Hematopoietic multipotent progenitor cell treated with erythropoietin and hydrocortisone succinate and interleukin-3 and kit ligand, for 6 days (in vitro differentiated cells): ENCODE data around the gene KIF6.
"Not testable (repeated sequence)": the region's sequence is repeated elsewhere in the genome, so short reads cannot be mapped to it uniquely, and the experiment has no call there.

Source experiments
- DNase-seq: peaks from one replicate; pipeline ENCODE4 v3.0.0-alpha.2; 2015

Gene KIF6

DNA sequence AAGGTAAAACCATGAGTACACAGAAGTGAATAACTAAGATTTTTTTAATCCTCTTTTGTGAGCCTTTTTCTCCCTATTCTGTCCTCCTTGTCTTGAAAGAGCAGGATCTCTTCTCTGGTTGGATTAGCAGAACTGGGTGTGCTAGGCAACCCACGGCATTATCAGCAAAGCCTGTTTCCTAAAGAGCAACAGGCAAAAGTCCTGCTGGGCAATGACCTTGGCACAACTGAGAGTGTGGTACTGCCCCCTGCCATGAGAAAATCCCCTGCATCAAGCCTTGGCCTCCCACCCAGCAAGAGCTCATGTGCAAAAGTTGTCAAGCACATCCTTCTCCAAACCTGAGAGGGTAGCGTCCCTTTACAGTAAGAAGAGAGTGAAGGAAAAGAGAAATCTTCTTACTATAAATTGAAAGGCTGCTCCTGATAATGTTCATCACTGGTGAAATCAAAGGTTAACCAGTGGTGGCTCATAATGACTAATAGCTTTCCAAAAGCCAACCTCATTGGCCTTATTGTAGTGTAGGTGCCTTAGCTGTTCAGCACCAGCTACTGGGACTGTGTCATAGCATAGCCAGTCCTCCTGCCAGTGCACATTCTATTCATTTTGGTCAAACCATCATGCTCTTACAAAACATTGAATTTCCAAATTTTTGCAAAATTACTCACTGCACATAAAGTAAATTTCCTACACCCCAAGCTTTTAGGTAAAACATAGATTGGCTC is 17.1 kb downstream of the KIF6 start:
- no peak for DNase-seq

DNA sequence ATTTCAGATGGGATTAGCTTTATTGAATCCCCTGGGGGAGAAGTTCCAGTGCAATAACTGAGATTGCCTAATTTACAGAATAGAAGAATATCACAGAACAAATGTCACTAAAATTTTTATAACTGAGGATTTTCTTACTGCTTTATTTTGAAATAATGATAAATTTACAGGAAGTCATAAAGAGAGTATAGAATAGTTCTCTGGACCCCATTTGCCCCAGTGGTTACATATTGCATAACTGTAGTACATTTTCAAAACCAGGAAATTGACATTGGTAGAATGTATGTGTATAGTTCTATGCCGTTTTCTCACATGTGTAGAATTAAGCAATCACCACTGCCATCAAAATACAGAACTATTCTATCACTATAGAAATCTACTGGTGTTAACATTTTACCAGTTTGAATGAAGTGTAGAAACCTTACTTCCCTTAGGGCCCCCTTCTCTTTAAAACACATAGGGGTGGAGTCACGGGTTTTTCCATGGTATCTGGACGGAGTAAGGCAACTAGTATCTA is 18.3 kb downstream of the KIF6 start:
- DNase-seq = peak; percentile 41

DNA sequence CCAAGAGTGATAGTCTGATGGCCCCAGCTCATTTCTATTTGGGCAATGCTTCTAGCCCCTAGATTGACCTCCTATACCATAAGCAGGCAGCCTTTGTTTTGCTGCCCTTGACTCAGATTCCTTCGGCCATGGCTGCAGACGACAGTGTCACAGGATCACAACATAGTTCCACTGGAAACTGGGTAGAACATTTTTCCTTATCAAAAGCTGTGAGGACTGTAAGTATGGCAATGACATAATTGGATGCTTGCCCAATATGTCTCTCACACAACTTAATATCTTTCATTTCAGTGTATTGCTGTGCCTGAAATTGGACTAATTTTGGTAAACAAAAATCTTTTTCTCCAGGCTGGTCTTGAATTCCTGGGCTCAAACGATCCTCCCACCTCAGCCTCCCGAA is 22.9 kb downstream of the KIF6 start:
- DNase-seq = no peak

DNA sequence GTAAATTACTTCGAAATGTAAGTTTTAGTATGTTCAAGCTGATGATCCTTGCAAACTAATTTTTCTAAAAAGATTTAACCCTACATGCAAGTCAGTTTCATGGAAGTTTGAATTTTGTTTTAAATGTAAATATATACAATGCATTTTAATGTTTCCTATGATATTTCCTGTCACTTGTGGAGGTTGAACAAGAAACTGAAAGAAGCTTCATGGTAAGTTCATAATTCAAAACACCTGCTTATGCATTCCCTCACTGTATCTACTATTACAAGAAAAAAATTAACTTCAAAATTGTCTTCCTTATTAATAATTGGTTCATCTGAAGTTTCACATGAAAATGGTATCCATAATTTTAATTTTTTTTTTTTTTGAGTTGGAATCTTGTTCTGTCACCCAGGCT is 24.8 kb downstream of the KIF6 start:
- DNase-seq = no peak

DNA sequence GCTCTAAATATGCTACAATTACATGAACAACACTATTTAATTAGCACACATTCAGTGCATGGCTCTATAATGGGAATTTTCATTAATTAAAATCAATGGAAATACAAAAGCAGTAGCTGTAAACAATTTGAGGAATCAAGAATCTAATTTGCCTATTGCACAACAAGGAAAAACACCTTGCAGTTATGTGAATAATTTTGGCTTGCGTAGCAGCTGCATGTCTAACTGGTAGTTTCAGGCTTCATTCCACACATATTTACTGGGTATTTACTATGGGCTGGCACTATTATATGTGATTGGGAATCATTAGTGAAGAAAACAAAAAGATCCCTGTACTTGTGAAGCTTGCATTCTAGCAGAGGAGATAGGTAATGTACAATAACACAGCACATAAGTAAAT is 26.4 kb downstream of the KIF6 start:
- no peak for DNase-seq

DNA sequence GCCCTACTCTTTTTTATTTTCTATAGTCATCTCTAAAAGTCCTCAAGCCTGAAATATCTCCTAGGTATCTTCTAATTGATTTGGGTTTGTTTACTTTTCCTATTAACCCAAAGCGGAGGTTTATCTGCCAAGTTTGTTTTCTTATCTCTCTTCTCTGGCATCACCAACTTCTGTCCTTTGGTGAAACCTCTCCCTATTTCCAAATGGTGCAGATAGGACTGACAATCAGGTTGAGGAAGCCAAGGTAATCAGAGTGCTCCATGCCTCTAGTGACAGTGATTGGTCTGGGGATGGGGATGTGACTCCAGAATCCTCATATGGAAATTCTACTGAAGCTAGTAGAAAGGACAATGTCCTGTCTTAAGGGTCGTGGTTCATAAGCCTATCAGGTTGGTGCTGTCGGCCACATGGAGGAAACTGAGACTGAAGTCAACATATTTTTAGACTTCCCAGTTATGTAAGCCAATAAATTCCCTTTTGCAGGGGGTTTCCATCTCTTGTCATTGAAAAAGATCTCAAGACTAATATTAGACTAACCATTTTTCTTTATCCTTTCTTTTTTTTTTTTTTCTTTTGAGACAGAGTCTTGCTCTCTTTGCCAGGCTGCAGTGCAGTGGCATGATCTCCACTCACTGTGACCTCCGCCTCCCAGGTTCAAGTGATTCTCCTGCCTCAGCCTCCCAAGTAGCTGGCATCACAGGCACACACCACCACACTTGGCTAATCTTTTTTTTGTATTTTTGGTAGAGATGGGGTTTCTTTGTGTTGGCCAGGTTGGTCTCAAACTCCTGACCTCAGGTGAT is 28.0 kb downstream of the KIF6 start:
- DNase-seq = no peak

DNA sequence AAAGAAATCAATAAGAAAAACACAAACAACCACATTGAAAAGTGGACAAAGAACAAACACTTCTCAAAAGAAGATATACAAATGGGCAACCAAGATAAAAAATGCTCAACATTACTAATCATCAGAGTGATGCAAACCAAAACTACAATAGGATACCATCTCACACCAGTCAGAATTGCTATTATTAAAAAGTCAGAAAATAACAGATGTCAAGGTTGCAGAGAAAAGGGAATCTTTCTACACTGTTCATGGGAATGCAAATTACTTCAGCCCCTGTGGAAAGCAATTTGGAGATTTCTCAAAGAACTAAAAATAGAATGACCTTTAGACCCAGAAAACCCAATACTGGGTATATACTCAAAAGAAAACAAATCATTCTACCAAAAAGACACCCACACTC is 29.8 kb downstream of the KIF6 start:
- no peak for DNase-seq

DNA sequence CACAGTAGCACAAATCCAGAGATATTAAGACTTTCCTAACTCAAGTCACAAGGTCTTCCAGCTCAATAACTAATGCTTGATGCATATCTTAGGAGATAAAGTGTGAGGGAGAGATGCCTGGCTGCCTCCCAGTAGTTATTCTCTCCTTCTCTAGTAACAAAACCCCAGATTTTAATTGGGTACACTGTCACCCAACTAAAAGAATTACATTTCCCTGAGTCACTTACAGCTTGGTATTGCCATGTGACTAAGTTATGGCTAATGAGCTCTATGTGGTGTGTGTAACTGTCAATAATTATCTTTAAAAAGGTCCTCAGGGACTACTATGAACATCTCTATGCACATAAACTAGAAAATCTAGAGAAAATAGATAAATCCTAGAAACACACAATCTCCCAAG is 32.0 kb downstream of the KIF6 start:
- DNase-seq = no peak

DNA sequence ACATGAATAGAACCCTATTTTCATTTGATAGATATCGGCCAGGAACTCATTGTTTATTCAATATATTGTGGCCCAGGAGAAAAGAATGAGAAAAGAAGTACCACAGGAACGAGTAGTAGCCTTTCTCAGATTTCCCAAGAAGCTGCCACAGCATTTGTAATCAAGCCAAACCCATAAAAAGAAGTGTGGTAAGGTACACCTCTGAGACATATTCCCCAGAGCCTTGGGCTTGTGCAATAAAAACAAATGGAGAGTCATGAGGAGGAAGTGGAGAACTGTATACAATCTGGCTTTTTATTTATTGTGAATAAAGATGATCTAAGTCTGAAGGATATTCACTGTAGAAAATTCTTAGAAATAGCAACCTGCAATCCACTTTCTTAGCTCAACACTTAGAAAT is 36.7 kb downstream of the KIF6 start:
- DNase-seq = peak; percentile 9

DNA sequence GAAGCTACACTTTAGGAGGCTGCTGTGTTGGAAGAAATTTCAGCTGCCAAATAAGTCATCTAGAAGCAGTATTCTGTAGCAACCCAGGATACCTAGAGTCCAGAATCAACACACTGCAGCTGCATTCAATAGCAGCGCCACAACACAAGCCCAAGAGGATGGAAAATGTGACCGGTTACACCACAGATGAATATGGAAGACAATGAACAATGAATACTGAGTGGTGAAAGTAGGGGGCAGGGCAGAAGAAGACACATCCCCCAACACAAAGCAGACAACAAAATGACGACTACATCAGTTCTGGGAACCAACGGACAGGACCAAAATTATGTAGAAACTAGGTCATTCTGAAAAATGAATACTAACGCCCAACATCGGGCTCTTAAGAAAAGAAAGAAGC is 38.2 kb downstream of the KIF6 start:
- DNase-seq = no peak

DNA sequence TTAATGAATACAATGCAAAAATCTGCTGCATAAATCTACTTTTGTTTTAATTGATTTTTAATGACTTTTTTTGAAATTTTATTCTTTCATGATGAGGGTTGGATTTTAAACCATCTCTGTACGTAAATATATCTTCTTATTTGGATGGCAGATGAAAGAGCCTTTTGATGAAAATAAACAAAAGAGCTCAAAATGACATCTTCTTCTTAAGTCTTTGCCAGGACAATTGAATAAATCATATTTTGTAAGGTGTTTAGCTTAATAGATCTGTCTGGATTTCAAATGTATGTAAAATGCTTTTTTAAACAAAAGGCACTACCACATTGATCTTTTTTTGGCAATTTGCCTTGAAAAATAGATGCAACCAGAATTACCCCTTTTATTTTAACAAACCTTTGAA is 39.3 kb downstream of the KIF6 start:
- DNase-seq = no peak

DNA sequence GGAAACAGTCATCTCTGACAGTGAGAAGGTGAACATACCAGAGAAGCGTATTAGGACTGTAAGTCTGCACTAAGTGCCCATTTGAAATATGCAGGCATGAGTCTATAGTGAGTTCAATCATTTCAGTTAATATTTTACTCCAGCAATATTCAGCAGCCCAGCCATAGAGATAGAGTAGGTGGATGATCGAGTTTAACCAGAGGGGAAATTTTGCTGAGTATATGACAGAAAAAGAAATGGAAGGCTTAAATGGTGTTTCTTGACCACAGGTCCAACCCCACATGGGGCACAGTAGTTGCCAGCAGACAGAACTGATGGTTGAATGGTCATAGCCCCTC is 39.8 kb downstream of the KIF6 start:
- no peak for DNase-seq

DNA sequence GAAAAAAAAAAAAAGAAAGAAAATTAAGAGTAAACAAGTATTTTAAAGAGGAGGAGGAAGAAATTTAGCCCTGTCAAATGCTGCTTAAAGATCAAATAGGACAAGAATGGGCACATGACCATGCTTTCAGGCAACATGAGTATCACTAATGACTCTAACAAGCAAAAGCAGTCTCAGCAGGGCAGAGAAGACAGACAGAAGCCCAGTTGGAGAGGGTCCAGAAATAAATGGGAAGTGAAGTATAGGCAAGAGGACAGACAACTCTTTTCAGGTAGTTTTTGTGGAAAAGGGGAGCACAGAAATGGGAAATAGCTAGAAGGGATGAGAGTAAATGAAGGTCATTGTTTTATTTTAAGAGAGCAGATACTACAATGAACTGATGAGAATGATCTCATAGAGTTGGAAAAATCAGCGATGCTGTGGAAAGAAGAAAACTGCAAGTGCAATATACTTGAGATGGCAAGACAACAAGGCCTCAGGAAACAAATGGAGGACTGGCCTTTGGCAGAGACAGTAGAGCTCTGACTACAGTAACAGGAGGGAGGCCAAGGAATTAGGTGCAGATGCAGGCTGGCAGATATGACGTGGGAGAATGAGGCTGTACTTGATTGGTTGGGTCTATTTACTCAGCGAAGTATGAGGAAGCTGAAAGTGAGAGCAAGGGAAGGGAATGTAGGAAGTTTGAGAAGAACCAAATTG is 40.3 kb downstream of the KIF6 start:
- no peak for DNase-seq

DNA sequence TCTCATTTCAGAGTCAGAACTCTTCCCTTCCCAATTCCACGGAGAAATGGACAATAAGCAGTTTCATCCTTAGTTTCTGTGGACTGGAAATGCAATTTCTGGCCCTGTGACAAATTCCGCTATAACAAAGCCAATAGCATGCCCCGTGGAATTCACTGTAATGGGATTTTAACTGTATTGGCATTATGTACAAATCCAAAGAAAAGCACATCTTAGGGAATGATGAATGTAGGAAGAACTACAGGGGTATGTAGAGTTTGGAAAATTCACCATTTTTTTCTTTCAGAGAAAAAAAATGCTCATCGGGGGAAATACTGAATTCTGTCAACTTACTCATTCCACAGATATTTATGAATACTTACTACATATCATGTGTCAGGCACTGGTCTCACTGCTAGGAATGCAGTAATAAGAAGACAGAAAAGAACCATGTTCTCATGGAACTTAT is 43.5 kb downstream of the KIF6 start:
- DNase-seq = no peak

DNA sequence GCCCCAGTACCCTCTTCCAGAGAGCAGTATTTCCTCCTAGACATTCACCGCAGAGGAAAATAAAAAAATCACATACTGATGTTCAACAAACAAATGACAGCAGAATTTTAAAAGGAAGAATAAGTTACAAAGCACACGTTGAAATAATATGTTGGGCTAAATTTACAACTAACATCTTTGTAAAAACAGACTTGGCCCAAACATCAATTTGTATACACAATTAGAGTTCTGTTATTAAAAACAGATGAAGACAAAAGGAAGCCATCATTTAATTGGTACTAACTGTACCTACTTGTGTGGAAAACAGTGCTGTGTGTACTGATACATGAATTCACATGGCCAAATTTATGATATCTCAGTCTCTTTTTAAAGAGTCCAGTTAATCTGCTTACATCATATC is 46.3 kb downstream of the KIF6 start:
- no peak for DNase-seq

DNA sequence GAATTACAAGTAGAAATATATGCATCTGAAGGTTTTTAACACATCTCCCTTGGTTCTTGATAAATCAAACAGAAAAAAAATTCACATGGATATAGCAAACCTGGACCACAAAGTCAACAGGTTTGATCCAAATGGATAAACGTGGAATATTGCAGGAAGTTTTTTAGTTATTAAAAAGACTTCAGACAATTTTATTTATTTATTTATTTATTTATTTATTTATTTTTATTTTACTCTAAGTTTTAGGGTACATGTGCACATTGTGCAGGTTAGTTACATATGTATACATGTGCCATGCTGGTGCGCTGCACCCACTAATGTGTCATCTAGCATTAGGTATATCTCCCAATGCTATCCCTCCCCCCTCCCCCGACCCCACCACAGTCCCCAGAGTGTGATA is 47.9 kb downstream of the KIF6 start:
- DNase-seq = not testable (repeated sequence)

DNA sequence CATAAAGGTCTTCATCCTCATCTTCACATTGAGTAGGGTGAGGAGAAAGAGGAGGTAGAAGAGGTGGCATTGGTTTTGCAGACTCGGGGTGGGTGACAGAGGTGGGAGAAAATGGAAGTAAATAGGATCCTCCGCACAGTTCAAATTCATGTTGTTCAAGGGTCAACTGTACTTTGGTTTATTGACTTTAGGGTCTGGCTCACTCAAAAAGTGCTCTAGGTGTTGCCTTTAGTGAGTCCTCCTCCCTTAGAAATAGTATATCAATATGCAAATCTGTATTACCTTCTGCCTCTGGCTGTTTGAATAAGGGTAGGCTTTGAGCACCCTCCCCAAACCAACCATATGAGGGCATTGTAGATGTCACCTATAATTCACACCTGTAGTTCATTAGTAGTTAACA is 54.7 kb downstream of the KIF6 start:
- DNase-seq = no peak

DNA sequence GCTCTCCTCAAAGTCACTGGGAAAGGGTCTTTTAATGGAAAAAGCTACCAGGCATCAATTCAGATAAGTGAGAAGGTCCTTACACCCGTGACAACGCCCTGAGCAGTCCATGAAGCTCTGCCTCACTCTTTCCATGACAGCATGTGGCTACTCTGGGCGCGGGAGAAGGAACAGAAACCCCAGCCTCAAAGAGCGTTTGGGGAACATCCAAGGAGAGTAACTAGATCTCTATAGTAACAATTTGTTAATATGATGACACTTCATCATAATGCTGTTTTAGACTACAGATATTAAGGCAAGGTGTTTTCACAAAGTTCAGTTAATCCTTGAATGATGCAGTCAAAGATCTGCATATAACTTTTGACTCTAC is 55.2 kb downstream of the KIF6 start:
- no peak for DNase-seq

DNA sequence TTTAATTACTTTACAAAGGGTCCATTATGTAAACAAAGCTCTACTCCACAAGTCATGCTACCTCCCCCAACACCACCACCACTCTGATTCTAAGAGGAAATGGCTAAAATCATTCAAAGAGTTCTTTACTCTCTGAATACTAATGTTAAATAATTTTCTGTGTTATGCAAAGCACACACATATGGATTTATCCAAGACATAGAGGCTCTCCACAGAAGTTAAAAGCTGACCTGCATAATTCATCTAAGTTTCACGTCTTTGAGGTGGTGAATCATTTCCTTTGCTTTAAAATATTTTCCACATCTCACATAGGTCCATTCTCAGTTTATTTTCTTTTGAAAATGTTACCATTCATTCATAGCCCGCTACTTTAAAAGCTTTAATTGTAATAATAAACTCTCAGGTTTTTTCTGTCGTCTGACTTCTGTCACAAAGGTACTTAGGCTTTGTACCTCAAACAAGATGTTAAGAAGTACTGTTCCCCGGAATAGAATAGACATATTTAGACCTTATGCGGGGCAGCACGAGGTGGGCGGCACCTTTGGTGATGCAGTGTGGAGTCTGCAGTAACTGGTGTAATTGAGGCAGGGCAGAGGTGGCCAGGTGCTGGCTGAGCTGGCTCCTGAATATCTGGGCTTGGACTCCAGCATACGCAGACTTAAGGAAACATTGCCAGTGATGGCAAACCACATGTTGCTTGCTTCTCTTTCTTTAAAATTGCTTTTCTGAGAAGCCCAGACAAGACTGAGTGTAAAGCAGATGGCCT is 55.8 kb downstream of the KIF6 start:
- no peak for DNase-seq

DNA sequence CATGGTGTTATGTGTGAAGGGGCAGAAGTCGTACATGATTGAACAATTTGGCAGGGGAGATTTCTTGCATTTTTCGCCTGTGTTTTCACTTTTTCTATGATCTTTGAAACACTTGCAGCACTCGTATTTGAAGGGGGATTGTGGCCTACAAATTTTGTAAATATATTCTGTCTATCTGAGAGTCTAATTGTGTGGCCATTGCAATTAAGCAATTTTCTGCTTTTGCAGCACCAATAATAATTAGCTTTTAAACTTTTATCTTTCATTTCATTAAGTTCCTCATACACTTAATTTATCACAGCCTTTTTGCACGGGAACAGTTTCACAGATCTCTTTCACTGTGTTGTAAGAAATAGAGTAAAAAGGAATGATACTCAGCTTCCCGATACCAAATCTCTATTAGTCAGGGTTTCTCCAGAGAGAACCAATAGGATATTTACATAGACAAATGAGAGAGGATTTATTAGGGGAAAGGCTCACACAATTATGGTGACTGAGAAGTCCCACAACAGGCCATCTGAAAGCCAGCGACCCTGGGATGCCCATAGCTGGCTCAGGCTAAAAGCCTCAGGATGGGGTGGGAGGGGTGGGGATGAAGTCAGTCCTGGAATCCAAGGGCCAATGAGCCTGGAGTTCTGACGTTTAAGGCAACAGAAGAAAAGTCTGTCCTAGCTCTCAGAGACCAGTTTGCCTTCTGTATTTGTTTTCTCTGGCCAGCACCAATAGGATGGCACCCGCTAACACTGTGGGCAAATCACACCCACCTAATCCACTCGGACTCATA is 58.3 kb downstream of the KIF6 start:
- no peak for DNase-seq

DNA sequence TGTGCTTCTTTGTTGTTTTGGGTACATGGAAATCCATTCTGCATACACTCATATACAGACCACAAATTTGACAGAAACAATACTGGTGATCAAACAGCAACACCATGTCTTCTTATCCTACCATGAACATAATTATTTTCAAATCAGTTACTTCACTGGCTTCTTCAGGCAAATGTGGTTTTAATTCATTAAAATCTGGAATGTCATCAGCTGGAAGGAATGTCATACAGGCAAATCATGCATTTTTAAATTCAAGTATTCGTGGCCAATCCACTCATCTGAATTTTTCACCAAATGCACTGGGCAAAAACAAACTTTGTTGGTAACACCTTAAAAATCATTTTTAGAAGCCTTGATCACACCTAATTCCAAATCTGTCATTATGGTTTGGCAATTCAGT is 59.3 kb downstream of the KIF6 start:
- no peak for DNase-seq

DNA sequence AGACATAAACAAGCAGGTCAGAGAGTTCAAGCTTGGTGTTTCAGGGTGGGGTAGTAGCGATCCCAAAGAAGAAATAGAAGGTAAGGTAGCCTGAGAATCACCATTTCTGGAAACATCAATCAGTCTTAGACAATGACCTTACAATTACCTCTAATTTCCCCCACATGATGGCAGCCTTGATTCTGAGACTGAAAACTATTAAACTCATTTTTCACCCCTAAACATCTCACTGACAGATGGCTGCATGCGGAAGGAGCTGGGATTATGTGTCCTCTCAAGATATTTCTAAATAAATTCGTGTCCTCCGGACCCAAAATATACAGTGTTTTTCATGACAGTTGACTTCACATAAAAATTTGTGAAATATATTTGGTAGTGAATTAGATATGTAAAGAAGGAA is 61.0 kb downstream of the KIF6 start:
- DNase-seq = no peak
